GM12878 (cell line): ENCODE measurements around the gene UBALD2. TPM values are rescaled to one million over a fixed set of nuclear protein-coding genes. Genes with fewer than 3 reads are reported as not detected.
A peak's percentile ranks its signal among the peaks of the same experiment; 100 is the strongest.

Experiments used
- ATAC-seq: fragments of 200-7000 bp; cut with Tn5 transposase; 3 replicates; pipeline ENCODE4 v1.9.1; 2020; ENCODE audit warnings: mild to moderate bottlenecking, moderate library complexity
- BruUV-seq: library from RNA; stranded (reverse); fragments of 400-500 nt; replicated peaks from 2 replicates; lab custom pipeline; 2021; lab: Mats Ljungman, UMichigan
- CTCF ChIA-PET: fragments of 300-600 bp; sonication (Branson Sonifier 250); formaldehyde crosslinking; extraction: SDS; loops from one replicate; lab custom pipeline; 2021; ENCODE audit warnings: inconsistent platforms; lab: Yijun Ruan, JAX
- POLR2A ChIA-PET: fragments of 350-600 bp; formaldehyde crosslinking; extraction: SDS; loops from one replicate; lab custom pipeline; 2021; ENCODE audit warnings: inconsistent platforms; lab: Charles Lee
- RAD21 ChIA-PET: fragments of 300-600 bp; sonication (Branson Sonifier 250); formaldehyde crosslinking; loops from one replicate; lab custom pipeline; 2023; ENCODE audit warnings: antibody characterized with exemption; ENCODE audit not compliant: unreplicated experiment; lab: Charles Lee
- SMC1A ChIA-PET: fragments of 300-600 bp; sonication (Branson Sonifier 250); formaldehyde crosslinking; loops from one replicate; lab custom pipeline; 2023; ENCODE audit not compliant: unreplicated experiment, uncharacterized antibody; lab: Charles Lee
- DNase-seq: peaks from one replicate; pipeline ENCODE4 v3.0.0-alpha.2; 2011; ENCODE audit warnings: low read depth, low spot score
- FAIRE-seq: peaks from 3 replicates; lab custom pipeline; 2011; peaks lifted over from hg19 to GRCh38; lab: Jason Lieb, UNC
- H2AFZ ChIP-seq: 2 replicates; pipeline ENCODE4 v1.6.0; 2011; ENCODE audit warnings: low read depth, low read length, control low read depth; ENCODE audit not compliant: control insufficient read depth
- H3K27ac ChIP-seq: 2 replicates; pipeline ENCODE4 v1.5.1; 2011; ENCODE audit warnings: control low read depth; ENCODE audit not compliant: control insufficient read depth, insufficient read depth
- H3K27me3 ChIP-seq, 2 experiments: replicated peaks in 1 of 2; 2 replicates each; pipeline versions ENCODE4 v1.6.0 to v1.6.1; 2011; ENCODE audit warnings: low read length in 1 of 2; ENCODE audit not compliant: control insufficient read depth in 2 of 2, insufficient read depth in 2 of 2
- H3K36me3 ChIP-seq, 2 experiments: 2 replicates each; pipeline ENCODE4 v1.5.1; 2011; ENCODE audit warnings: low read length in 1 of 2; ENCODE audit not compliant: control insufficient read depth in 2 of 2, insufficient read depth in 2 of 2
- H3K4me1 ChIP-seq: 2 replicates; pipeline ENCODE4 v1.6.1; 2011; ENCODE audit warnings: mild to moderate bottlenecking, low read length, moderate library complexity, mixed read lengths; ENCODE audit not compliant: control insufficient read depth, insufficient read depth
- H3K4me2 ChIP-seq: 2 replicates; pipeline ENCODE4 v1.6.0; 2011; ENCODE audit warnings: control low read depth; ENCODE audit not compliant: control insufficient read depth, insufficient read depth
- H3K4me3 ChIP-seq: fragments of 200-600 bp; sonication (generic); 2 replicates; pipeline ENCODE4 v1.5.1; 2016
- H3K79me2 ChIP-seq: 2 replicates; pipeline ENCODE4 v1.6.0; 2011; ENCODE audit warnings: low read length; ENCODE audit not compliant: control insufficient read depth, insufficient read depth
- H3K9ac ChIP-seq: 2 replicates; pipeline ENCODE4 v1.8.0; 2011; ENCODE audit warnings: low read length, control low read depth, mixed read lengths; ENCODE audit not compliant: control insufficient read depth, insufficient read depth
- H3K9me3 ChIP-seq: replicated peaks from 3 replicates; pipeline ENCODE4 v1.5.1; 2011; ENCODE audit warnings: mild to moderate bottlenecking, low read length; ENCODE audit not compliant: control insufficient read depth, insufficient read depth
- H4K20me1 ChIP-seq: 2 replicates; pipeline ENCODE4 v1.6.0; 2011; ENCODE audit not compliant: control insufficient read depth, insufficient read depth
- CBX3 ChIP-seq: fragments of 200-600 bp; sonication (generic); IDR thresholded peaks from 2 replicates; pipeline ENCODE4 v1.6.1; 2016; ENCODE audit warnings: low read depth, borderline replicate concordance
- E4F1 ChIP-seq: fragments of 450-650 bp; IDR thresholded peaks from 2 replicates; pipeline ENCODE4 v1.6.1; 2018; ENCODE audit warnings: borderline replicate concordance, mild to moderate bottlenecking; ENCODE audit not compliant: partially characterized antibody
- ETV6 ChIP-seq, 2 experiments: fragments of 450-650 bp in 1 of 2; IDR thresholded peaks in 1 of 2; conservative IDR thresholded peaks in 1 of 2; 2 replicates each; pipeline ENCODE4 v1.6.1; 2014; ENCODE audit warnings: antibody characterized with exemption in 1 of 2, borderline replicate concordance in 1 of 2, low read depth in 1 of 2, mild to moderate bottlenecking in 1 of 2, moderate library complexity in 1 of 2
- HDAC6 ChIP-seq: fragments of 200-600 bp; sonication (generic); IDR thresholded peaks from one replicate; pipeline ENCODE4 v1.8.0; 2017; ENCODE audit warnings: antibody characterized with exemption; ENCODE audit not compliant: unreplicated experiment
- IRF3 ChIP-seq: fragments of 450-650 bp; IDR thresholded peaks from 2 replicates; pipeline ENCODE4 v1.6.1; 2014; ENCODE audit warnings: mild to moderate bottlenecking
- NFYB ChIP-seq: IDR thresholded peaks from 2 replicates; pipeline ENCODE4 v1.6.1; 2011; ENCODE audit warnings: low read depth, mild to moderate bottlenecking, low read length, improper control_type of control experiment, moderate library complexity; ENCODE audit not compliant: insufficient read depth
- NR2F1 ChIP-seq: fragments of 450-650 bp; conservative IDR thresholded peaks from 2 replicates; pipeline ENCODE4 v1.6.1; 2017; ENCODE audit warnings: mild to moderate bottlenecking
- RCOR1 ChIP-seq: conservative IDR thresholded peaks from 2 replicates; pipeline ENCODE4 v1.6.1; 2012; ENCODE audit warnings: low read depth, low read length, improper control_type of control experiment
- SMC3 ChIP-seq: IDR thresholded peaks from 2 replicates; pipeline ENCODE4 v1.6.1; 2011; ENCODE audit warnings: low read length, improper control_type of control experiment, borderline replicate concordance
- SP1 ChIP-seq: IDR thresholded peaks from one replicate; pipeline ENCODE4 v1.6.1; 2011; ENCODE audit warnings: low read depth, low read length
- TCF3 ChIP-seq: IDR thresholded peaks from 2 replicates; pipeline ENCODE4 v1.6.1; 2012; ENCODE audit warnings: low read depth, mild to moderate bottlenecking, low read length, borderline replicate concordance; ENCODE audit not compliant: insufficient read depth
- ZSCAN29 ChIP-seq: fragments of 450-650 bp; IDR thresholded peaks from 2 replicates; pipeline ENCODE4 v1.6.1; 2017; ENCODE audit warnings: mild to moderate bottlenecking, moderate library complexity
- WGBS: methylation state at CpG from one replicate; pipeline ENCODE4 v1.1.6; 2016; ENCODE audit warnings: low lambda C conversion rate; ENCODE audit not compliant: insufficient replicate concordance, insufficient coverage; ENCODE audit errors: missing lambda C conversion rate; 5-methylcytosine and 5-hydroxymethylcytosine counted together
- in situ Hi-C: fragments of 300-500 bp; cut with MboI; formaldehyde crosslinking; loops from 9 replicates; pipeline ENCODE4 v1.14.3; 2018; ENCODE audit warnings: mixed read lengths
- intact Hi-C: fragments of 100-400 bp; cut with micrococcal nuclease; formaldehyde crosslinking; loops from one replicate; pipeline ENCODE4 v1.14.2; 2022; ENCODE audit not compliant: unreplicated experiment
- polyA plus RNA-seq, 11 experiments: library from polyadenylated mRNA; depleted of rRNA in 4 of 11; unstranded in 6 of 11; stranded (reverse) in 5 of 11; fragments of >200 nt; fragmentation: Nextera tagmentation in 4 of 11; fragmentation: Illumina TruSeq in 1 of 11; extraction: Ambion mirVana in 4 of 11; extraction: Trizol in 1 of 11; gene quantifications; 1 replicate in 1 of 11; 2 replicates in 10 of 11; pipeline versions ENCODE4 v1.2.1 to v1.2.3, GENCODE V29; 2011 to 2016; ENCODE audit warnings: inconsistent platforms in 2 of 11, missing spikeins in 2 of 11, low read depth in 1 of 11
- total RNA-seq, 4 experiments: library from RNA; depleted of rRNA in 3 of 4; stranded (reverse); fragments of >200 nt in 3 of 4; fragmentation: Illumina TruSeq in 1 of 4; extraction: Trizol in 1 of 4; gene quantifications; 2 replicates each; pipeline versions ENCODE4 v1.2.1 to v1.2.3, GENCODE V29; 2013 to 2021
- TF ChIP-seq, protein P1 (sequence below): fragments of 450-650 bp; IDR thresholded peaks from 2 replicates; pipeline ENCODE4 v1.6.1; 2017; ENCODE audit warnings: antibody characterized with exemption, mild to moderate bottlenecking, moderate library complexity

The UBALD2 gene
- total and polyA plus RNA-seq, 10 of the 15 experiments (the other 5 are each of a cell fraction or from before 2014, with no cell fraction given), result 2.8 to 165 (median 20.6) TPM

- Histone ChIP-seq H4K20me1 (no peaks in the 10 kb centered on the region), H3K27ac (peak overlapping the region; percentile 70), H3K4me3 (peak overlapping the region; percentile 46; the same call in 1 of the 2 replicates), H2AFZ (peak overlapping the region; percentile 55), H3K79me2 (no peaks in the 10 kb centered on the region), H3K9ac (peak overlapping the region; percentile 45), H3K9me3 (no peaks in the 10 kb centered on the region; the same call in 2 of the 3 replicates), H3K36me3 (no peaks in the 10 kb centered on the region), H3K4me2 (peak overlapping the region; percentile 80), H3K27me3 (no peaks in the 10 kb centered on the region), H3K4me1 (peaks cover 32% of the 10 kb centered on the region)
- intact Hi-C loops (loop anchor here (1.0 kb wide), 1 partner anchor 11 kb away; no protein-coding TSS in a partner anchor), in situ Hi-C loops (loop anchor here (25.0 kb wide), 2 partner anchors 1210 to 1910 kb away; partner anchors contain the start of gene SYNGR2)
- ChIA-PET POLR2A (interaction anchor here (0.5 to 16.9 kb wide), 7 partner anchors 13 to 1897 kb away, joined by 3 to 341 read pairs (median 4); partner anchors contain the start of gene UBALD2), CTCF (interaction anchor here (0.6 to 1.8 kb wide), 6 partner anchors 7 to 127 kb away, joined by 3 to 7 read pairs (median 4); no protein-coding TSS in a partner anchor), RAD21 (interaction anchor here (0.6 to 1.3 kb wide), 8 partner anchors 11 to 394 kb away, joined by 3 to 6 read pairs (median 4); no protein-coding TSS in a partner anchor), SMC1A (interaction anchor here (0.7 to 13.9 kb wide), 7 partner anchors 9 to 70 kb away, joined by 3 to 226 read pairs (median 6); partner anchors contain the start of gene UBALD2)
- no TSS peak for BruUV-seq
- WGBS, result 3% methylated on average over 11 of the region's 11 CpGs
- no peak for DNase-seq
- FAIRE-seq, result peak; percentile 83
- peak; percentile 94 for ATAC-seq
- TF ChIP-seq NR2F1 (no peak), E4F1 (no peak), CBX3 (no peak), TCF3 (peak; percentile 15; the same call in 1 of the 2 replicates), HDAC6 (no peak), ETV6 (conservative IDR thresholded peaks at IDR 0.05 in 1 of 2, IDR thresholded peaks at IDR 0.05 in 1 of 2; ENCODE audit: borderline replicate concordance in 1 of 2, low read depth in 1 of 2) (peak in 1 of 2 experiments; percentile 61; a peak in 1 of 4 replicates), IRF3 (no peak), RCOR1 (no peak), SP1 (no peak), NFYB (no peak), SMC3 (no peak), ZSCAN29 (no peak)
- TF ChIP-seq, protein P1, sequence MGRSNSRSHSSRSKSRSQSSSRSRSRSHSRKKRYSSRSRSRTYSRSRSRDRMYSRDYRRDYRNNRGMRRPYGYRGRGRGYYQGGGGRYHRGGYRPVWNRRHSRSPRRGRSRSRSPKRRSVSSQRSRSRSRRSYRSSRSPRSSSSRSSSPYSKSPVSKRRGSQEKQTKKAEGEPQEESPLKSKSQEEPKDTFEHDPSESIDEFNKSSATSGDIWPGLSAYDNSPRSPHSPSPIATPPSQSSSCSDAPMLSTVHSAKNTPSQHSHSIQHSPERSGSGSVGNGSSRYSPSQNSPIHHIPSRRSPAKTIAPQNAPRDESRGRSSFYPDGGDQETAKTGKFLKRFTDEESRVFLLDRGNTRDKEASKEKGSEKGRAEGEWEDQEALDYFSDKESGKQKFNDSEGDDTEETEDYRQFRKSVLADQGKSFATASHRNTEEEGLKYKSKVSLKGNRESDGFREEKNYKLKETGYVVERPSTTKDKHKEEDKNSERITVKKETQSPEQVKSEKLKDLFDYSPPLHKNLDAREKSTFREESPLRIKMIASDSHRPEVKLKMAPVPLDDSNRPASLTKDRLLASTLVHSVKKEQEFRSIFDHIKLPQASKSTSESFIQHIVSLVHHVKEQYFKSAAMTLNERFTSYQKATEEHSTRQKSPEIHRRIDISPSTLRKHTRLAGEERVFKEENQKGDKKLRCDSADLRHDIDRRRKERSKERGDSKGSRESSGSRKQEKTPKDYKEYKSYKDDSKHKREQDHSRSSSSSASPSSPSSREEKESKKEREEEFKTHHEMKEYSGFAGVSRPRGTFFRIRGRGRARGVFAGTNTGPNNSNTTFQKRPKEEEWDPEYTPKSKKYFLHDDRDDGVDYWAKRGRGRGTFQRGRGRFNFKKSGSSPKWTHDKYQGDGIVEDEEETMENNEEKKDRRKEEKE, result no peak
Observed at GRCh38 chr17:76252040-76252954, 12.9 kb upstream of the UBALD2 start.
